Stimulated activated CD4-positive, alpha-beta T cell treated with anti-CD3 and anti-CD28 coated beads, Interleukin-4, amount 100 ng/mL, for 24 hours (primary cell): Measurements from ENCODE around the gene ITFG1.
"Not testable (repeated sequence)": the region's sequence is repeated elsewhere in the genome, so short reads cannot be mapped to it uniquely, and the experiment has no call there.

Experiments
- DNase-seq: peaks from one replicate; pipeline ENCODE4 v3.0.0-alpha.2; 2020

Gene ITFG1

DNA sequence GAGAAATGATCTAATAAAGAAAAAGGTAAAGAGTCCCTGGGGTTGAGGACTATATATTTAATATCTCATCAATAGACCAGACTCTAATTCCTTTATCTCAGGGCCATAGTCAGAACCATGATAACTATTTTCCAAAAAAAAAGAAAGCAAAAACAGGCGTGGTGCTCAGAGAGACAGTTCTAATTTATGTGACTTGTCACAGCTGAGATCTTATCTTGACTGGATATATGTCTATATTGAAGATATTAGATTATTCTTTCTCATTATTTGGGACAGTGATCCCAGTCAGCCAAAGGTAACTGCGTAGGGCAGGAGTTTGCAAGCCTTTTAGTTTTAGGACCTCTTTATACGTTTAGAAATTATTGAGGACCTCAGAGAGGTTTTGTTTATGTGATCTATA is 52.4 kb downstream of the ITFG1 start:
- no peak for DNase-seq

DNA sequence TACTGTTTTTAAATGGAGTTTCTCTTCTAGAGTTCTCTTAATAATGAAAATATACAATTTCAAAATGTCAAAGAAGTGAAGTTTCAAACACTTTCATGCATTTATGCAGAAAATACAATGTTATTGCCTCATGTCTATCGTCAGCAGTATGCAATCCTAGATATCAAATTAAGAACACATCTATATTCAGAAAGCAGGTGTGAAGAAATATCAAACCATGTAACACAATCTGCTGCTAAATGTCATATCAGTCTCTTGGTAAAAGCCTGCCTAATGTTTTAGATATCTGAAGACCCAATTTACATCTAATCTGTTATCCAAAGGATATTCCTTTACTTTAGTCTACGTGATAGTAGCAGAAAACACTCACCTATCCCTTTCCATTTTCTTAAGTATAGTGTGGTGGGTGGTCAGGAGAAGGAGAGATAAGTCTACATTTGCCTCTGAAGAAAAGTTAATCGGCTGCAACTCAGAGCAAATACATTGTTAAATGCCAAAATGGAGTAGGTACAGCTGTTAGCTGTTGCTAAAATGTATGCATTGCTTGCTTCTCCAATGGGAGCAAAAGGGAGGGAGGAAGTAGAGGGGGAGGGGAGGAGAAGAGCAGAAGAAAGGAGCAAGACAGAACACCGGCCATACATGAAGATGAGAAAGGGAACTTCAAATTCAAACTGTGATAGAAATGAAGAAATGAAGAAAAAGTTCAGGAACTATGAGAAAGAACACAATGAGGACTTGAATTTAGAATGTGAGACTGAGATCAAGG is 64.9 kb downstream of the ITFG1 start:
- no peak for DNase-seq

DNA sequence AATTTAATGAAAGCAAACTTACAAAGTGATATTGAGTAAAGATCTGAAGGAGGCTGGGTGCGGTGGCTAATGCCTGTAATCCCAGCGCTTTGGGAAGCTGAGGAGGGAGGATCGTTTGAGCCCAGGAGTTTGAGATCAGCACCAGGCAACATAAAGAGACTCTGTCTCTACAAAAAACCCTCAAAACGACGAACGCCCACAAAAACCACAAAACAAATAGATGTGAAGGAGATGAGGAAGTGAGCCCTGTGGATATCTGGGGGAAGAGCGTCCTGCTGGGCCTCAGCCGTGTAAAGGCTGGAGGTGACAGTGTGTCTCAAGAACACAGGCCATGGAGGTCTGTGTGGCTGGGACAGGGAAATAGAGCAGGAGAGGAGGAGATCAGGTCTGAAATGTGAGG is 68.8 kb downstream of the ITFG1 start:
- no peak for DNase-seq

DNA sequence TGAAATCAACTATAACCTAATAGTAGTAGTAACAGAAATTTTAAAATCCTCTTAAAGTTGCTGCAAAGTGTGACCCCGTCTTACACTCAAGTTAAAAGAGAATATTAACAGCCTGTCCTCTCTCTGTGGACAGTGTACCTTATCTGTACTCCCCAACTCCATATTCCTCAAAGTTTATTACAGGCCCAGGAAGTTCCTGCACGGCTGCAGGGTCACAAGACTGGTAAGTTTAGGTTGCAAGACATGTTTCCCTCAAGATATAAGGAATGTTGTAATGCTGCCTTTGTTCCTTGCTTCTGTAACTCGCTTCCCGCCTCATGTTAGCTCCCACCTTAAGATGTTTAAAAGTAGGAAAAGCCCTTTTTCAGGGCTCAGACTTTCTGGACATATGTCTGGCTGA is 72.2 kb downstream of the ITFG1 start:
- no peak for DNase-seq

DNA sequence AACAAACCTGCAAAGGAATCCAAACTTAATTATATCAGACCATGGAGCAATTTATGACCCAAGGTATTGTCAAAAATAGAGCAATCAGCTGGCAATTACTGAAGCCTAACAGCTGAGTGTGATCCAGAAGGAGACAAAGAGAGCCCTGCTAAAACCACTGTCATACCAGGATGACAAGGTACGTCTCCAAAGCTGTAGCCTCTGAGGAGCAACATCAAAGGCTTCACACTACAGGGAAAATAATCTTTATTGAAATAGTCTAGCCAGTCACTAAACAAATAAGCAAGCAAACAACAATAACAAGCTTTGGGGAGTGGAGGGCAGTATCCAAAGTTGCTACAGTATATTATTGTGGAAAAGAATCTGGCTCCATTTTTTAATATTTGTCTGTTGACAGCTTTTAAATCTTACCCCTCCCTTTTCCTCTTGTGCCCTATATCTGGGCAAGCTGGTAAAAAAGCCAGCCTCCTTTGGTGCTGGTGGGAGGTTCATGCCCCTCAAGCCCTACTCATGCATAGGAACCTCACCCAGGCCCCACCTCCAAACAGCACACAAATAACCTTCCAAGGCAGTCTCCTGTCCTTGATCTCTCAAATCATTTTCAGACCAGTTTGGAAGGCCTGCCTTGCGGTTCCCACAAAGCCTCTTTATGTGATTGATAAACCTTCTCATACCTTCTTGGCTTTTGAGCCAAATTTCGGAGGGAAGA is 73.7 kb downstream of the ITFG1 start:
- no peak for DNase-seq

DNA sequence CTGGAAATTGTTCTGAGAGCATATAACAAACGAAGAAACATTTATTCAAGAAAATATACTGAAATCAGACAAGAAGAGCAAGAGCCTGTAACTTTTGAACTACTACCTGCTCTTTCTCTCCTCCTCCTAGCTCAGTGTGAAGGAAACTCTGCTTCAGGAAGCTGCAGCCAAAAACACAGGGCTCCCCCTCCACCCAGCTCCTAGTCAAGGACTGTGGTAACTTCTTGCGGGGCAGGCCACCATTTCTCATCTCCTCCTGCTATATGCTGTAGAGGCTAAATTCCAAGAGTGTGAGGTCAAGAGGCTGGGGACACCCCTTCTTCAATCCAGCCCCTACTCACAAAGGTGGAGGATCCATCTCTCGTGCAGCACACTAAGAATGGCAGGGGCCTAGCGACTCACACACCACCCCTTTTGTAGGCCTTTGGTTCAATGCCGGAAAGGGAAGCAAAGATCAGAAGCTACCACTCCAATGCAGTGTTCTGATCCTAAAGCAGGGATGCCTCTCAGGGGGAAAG is 74.6 kb downstream of the ITFG1 start:
- no peak for DNase-seq

DNA sequence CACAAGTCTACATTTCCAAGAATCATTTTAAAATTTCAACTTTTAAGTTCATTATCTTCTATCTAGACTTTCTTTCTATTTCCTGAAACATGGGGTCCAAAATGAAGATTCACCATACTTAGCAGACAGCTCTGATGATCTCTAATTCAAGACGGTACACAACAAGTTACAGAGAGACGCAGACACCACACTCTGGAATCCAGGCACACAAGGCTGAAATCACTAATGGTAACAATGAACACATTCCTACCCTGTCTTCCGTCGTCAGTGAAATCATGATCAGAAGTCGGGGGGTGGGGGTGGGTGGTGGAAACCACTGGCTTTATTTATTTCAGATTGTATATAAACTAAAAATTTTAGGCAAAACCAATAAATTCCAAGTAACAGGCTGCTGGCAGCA is 78.5 kb downstream of the ITFG1 start:
- no peak for DNase-seq

DNA sequence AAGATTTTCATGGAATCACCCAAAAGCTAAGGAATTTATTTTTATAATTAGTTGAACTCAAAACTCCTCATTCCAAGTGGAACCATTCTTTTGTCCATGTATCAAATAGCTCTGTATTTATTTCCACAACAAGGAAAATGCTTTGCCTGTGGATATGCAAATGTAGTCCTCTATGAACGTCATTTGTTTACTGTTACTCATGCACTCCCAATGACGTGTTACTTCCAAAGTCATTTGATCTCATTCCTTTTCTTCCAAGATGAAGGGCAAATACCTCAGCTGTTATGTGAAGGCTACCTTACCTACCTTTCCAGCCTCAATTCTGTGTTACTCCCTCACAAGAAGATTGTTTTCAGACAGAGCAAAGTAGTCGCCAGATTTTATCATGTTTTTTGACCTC is 83.7 kb downstream of the ITFG1 start:
- DNase-seq: no peak

DNA sequence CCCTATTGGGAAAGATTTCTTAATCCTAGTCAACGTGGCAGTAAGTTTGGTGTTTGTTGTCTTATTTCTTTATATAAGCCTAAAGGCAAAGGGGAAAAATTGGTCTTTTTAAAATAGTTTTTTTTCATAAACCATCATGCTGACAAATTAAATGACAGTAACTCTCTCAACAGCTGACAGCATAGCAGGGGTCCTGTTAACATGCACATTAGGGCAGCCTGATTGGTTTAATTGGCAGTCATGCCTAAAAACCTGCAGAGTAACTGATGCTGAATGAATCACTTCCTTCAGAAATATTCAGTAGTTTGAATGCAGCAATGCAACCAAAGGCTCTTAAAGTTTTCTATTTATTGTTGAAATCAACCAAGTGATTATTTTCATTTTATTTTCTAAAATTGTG is 85.4 kb downstream of the ITFG1 start:
- DNase-seq: no peak

DNA sequence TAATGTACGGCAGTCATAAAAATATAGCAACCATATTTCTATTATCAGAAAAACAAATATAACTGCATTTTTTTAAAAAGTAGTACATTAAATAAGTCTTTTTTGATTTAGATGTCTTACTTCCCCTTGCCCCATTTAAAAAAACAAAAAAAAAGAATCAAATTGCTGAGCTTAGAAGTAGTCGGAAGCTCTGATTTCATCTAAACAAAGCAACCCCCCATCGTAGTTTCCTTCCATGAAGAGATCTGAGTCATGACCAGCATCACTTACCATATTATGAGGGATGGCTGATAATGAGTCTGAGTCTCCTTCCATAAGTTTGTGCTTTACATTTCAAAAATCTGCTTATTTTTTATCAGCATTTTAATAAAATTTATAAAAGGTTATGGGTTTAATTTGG is 86.2 kb downstream of the ITFG1 start:
- no peak for DNase-seq

DNA sequence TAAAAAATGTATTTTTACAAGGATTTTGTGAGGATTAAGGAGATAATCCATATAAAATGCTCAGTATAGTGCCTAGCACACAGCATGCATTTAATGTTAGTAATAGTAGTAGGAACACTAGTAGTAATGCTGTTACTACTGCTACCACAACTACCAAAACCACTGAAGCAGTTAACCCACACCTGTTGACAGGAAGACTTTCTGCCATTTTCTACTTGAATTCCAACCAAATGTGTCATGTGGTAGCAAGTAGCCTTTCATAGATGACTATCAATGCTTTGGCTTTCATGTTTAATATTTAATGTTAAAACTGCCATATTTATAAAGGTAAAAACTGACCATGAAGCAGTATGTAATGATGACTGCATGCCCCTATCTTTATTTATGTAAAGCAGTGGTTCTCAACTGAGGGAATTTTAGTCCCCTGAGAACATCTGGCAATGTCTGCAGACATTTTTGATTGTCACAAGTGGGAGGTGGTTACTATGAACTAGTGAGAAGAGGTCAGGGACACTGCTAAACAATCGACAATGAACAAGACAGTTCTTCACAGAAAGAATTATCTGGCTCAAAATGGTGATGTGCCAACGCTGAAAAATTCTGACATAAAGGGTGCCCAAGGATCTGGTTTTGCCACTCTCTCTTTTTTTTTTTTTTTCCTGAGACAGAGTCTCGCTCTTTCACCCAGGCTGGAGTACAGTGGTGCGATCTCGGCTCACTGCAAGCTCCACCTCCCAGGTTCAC is 89.4 kb downstream of the ITFG1 start:
- DNase-seq: no peak

DNA sequence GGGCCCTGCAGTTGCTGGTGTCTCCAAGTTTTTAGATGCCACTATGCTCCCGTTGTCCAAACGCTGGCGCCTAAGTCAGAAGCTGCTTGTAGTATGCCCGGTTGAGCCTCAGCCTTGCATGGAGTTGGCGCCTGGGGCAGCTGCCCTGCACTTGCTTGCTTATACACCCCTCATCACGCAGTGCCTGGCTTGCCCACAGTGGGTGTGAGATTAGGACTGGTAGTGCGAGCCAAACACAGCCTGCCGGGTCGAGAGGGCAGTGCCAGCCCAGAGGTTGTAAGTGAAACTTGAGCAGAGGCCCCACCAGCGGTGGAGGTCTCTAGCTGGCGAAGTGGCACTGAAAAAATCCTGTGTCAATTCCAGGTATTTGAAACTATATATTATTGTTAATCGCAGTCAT is 90.3 kb downstream of the ITFG1 start:
- no peak for DNase-seq

DNA sequence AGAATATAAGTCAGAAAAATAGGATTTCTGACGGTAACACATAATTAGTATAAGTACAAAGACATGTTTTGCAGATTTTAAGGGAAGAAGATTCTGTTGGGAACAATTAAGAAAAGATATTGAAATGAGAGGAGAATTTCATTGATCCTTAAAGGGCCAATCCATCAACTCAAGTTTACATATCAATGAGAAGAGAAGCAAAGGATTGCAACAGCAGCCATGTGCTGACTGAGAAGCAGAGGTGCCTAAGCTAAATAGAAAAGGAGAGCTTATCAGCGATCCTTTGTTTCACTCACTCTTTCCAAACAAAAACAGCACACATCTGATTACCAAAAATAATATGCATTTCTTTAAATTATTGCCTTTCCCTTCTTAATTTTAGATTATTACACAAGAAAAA is 94.6 kb downstream of the ITFG1 start:
- no peak for DNase-seq

DNA sequence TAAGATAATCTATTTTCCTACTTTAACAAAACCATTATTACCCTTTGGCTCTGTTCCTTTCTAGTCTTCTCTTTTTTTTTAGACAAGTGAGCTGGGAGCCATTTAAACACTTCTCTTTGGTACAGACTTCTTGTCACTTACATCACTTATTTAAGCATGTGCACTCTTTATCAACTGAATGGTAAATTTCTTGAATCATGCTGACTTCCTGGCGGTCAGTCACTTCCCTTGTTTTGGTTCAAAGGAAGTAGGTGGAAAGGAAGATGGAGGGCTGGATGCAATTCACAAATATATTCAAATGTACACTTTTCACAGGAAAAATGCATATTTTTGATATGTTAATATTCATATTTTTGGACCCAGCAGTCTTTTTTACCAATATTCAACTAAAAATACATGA is 97.1 kb downstream of the ITFG1 start:
- DNase-seq: no peak

DNA sequence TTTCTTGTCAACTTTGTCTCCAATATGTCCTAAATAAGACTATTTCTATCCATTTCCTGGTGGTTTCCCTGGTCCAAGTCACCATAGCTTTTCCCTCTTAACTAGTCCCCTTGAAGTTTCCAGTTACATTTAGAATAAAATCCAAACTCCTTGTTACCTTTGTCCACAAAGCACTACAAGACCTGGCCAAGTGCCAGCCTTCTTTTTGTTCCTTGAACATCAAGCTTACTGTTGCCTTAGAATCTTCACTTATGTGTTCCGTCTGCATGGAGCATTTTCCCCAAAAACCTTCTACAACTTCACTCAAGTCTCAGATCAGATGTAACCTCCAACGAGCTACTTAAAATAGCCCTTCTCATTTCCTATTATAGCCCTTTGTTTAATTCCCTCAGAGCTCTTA is 101.4 kb downstream of the ITFG1 start:
- no peak for DNase-seq

DNA sequence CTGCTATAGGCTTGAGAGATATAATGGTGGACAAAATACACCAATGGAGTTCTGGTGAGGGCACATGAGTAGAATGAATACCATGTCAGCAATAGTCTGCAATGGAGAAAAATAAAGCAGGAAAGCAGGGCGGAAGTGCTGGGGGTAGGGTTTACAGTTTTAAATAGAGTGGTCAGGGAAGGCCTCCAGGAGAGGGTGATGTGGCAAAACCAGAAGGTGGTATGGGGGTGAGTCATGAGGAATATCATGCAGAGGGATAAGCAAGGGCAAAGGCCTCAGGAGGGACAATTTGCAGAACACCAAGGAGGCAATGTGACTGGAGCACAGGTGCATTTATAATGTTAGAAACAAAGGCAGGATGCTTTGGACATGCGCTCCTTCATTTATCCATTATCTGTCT is 102.0 kb downstream of the ITFG1 start:
- DNase-seq: no peak

DNA sequence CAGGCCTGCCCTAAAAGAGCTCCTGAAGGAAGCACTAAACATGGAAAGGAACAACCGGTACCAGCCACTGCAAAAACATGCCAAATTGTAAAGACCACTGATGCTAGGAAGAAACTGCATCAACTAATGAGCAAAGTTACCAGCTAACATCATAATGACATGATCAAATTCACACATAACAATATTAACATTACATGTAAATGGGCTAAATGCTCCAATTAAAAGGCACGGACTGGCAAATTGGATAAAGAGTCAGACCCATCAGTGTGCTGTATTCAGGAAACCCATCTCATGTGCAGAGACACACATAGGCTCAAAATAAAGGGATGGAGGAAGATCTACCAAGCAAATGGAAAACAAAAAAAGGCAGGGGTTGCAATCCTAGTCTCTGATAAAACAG is 111.8 kb downstream of the ITFG1 start:
- DNase-seq: not testable (repeated sequence)

DNA sequence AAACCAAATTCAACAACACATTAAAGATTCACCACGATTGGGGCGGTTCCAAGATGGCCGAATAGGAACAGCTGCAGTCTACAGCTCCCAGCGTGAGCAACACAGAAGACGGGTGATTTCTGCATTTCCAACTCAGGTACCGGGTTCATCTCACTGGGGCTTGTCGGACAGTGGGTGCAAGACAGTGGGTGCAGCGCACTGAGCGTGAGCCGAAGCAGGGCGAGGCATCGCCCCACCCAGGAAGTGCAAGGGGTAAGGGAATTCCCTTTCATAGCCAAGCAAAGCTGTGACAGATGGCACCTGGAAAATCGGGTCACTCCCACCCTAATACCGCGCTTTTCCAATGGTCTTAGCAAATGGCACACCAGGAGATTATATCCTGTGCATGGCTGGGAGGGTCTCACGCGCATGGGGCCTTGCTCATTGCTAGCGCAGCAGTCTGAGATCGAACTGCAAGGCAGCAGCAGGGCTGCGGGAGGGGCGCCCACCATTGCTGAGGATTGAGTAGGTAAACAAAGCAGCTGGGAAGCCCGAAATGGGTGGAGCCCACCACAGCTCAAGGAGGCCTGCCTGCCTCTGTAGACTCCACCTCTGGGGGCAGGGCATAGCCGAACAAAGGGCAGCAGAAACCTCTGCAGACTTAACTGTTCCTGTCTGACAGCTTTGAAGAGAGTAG is 113.7 kb downstream of the ITFG1 start:
- DNase-seq: not testable (repeated sequence)

DNA sequence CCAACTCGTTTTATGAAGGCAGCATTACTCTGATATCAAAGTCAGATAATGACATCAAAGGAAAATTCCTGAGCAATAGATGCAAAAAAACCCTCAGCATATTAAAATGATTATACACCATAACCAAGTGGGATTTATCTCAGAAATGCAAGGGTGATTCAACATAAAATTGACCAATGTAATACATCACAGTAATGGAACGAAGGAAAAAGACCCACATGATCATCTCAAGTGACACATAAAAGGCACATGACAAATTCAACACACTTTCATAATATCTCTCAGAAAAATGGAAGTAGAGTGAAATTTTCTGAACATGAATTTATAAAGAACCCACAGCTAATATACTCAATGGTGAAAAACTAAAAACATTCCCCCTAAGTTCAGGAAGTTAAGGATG is 118.8 kb downstream of the ITFG1 start:
- DNase-seq: no peak

DNA sequence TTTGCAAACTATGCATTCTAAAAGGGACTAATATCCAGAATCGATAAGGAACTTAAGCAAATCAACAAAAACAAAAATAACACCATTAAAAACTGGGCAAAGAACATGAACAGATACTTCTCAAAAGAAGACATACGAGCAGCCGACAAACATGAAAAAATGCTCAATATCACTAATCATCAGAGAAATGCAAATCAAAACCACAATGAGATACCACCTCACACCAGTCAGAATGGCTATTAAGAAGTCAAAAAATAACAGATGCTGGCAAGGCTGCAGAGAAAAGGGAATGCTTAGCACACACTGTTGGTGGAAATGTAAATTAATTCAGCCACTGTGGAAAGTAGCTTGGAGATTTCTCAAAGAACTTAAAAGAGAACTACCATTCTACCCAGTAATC is 130.3 kb downstream of the ITFG1 start:
- not testable (repeated sequence) for DNase-seq

DNA sequence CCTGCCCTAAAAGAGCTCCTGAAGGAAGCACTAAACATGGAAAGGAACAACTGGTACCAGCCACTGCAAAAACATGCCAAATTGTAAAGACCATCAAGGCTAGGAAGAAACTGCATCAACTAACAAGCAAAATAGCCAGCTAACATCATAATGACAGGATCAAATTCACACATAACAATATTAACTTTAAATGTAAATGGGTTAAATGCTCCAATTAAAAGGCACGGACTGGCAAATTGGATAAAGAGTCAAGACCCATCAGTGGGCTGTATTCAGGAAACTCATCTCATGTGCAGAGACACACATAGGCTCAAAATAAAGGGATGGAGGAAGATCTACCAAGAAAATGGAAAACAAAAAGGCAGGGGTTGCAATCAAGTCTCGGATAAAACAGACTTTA is 136.6 kb downstream of the ITFG1 start:
- not testable (repeated sequence) for DNase-seq

DNA sequence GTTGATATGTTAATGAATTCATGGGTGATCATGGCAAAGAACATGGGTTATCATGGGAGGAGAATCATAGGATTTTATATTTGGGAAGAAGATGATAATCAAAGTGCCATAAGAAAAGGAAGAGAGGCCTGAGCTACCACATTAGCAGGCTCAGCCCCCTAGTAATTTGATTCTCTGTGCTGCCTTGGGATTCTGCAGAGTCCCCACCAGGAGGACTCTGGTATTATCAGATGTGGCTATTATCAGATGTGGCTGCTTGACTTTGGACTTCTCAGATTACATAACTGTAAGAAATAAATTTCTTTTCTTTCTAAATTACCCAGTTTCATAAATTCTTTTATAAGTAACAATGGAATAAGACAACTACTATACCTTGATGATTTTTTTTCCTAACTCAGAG is 137.6 kb downstream of the ITFG1 start:
- DNase-seq: no peak
